Smooth muscle cell (in vitro differentiated cells): ENCODE data around the gene SYPL1. TPM values are rescaled to one million over a fixed set of nuclear protein-coding genes. Genes with fewer than 3 reads are reported as not detected.

Experiments
- DNase-seq: peaks from one replicate; lab custom pipeline; 2025; ENCODE audit not compliant: unreplicated experiment; lab: John Stamatoyannopoulos, UW
- H2AFZ ChIP-seq: fragments of 200-600 bp; sonication (generic); 2 replicates; pipeline ENCODE4 v1.6.0; 2016; ENCODE audit warnings: antibody characterized with exemption, low read depth, mild to moderate bottlenecking
- H3F3A ChIP-seq: fragments of 200-600 bp; sonication (generic); 2 replicates; pipeline ENCODE4 v1.6.0; 2017; ENCODE audit warnings: antibody characterized with exemption, low read depth
- H3K27ac ChIP-seq: fragments of 200-600 bp; sonication (generic); 2 replicates; pipeline ENCODE4 v1.5.1; 2016; ENCODE audit warnings: low read depth, mild to moderate bottlenecking
- H3K27me3 ChIP-seq: fragments of 200-600 bp; sonication (generic); 2 replicates; pipeline ENCODE4 v1.6.1; 2016; ENCODE audit warnings: low read depth, mild to moderate bottlenecking
- H3K36me3 ChIP-seq: fragments of 200-600 bp; sonication (generic); 2 replicates; pipeline ENCODE4 v1.5.1; 2016; ENCODE audit warnings: low read depth
- H3K4me1 ChIP-seq: fragments of 200-600 bp; sonication (generic); 2 replicates; pipeline ENCODE4 v1.5.1; 2016; ENCODE audit warnings: low read depth
- H3K4me2 ChIP-seq: fragments of 200-600 bp; sonication (generic); 2 replicates; pipeline ENCODE4 v1.6.0; 2016; ENCODE audit warnings: mild to moderate bottlenecking
- H3K4me3 ChIP-seq: fragments of 200-600 bp; sonication (generic); 2 replicates; pipeline ENCODE4 v1.5.1; 2016; ENCODE audit warnings: mild to moderate bottlenecking
- H3K79me2 ChIP-seq: fragments of 200-600 bp; sonication (generic); 2 replicates; pipeline ENCODE4 v1.6.0; 2016; ENCODE audit warnings: low read depth, mild to moderate bottlenecking
- H3K9ac ChIP-seq: fragments of 200-600 bp; sonication (generic); 2 replicates; pipeline ENCODE4 v1.6.0; 2016; ENCODE audit warnings: low read depth
- H3K9me3 ChIP-seq: fragments of 200-600 bp; sonication (generic); replicated peaks from 2 replicates; pipeline ENCODE4 v1.5.1; 2016; ENCODE audit warnings: low read depth
- H4K20me1 ChIP-seq: fragments of 200-600 bp; sonication (generic); 2 replicates; pipeline ENCODE4 v1.6.0; 2016; ENCODE audit warnings: low read depth
- CTCF ChIP-seq: fragments of 200-600 bp; sonication (generic); IDR thresholded peaks from 2 replicates; pipeline ENCODE4 v1.5.1; 2017; ENCODE audit warnings: borderline replicate concordance, mild to moderate bottlenecking, antibody characterized with exemption; ENCODE audit not compliant: insufficient read depth, poor library complexity, severe bottlenecking
- WGBS: methylation state at CpG from one replicate; pipeline ENCODE4 v1.1.7; 2016; ENCODE audit warnings: low lambda C conversion rate; 5-methylcytosine and 5-hydroxymethylcytosine counted together
- polyA plus RNA-seq: library from polyadenylated mRNA; unstranded; fragments of >200 nt; fragmentation: Nextera tagmentation; extraction: Ambion mirVana; gene quantifications from 2 replicates; pipeline ENCODE4 v1.2.1, GENCODE V29; 2016
- total RNA-seq: library from RNA; depleted of rRNA; stranded (reverse); fragments of >200 nt; gene quantifications from 2 replicates; pipeline ENCODE4 v1.2.3, GENCODE V29; 2014

The SYPL1 gene
- total and polyA plus RNA-seq, 2 experiments from 2014 or later: 75.2 to 107 TPM

GRCh38 chr7:106069471-106070200 lies 42.5 kb downstream of the SYPL1 start:
- H3K4me1 ChIP-seq: peaks cover 14% of the 10 kb centered on the region
- H2AFZ ChIP-seq: no peak overlapping the region
- H3K27ac ChIP-seq: no peak overlapping the region
- H3K36me3 ChIP-seq: no peaks in the 10 kb centered on the region
- H3K9me3 ChIP-seq: no peaks in the 10 kb centered on the region
- no peaks in the 10 kb centered on the region for H3K27me3 ChIP-seq
- no peak overlapping the region for H3K9ac ChIP-seq
- no peak for DNase-seq
- TF ChIP-seq CTCF: no peak
- no peaks in the 10 kb centered on the region for H3F3A ChIP-seq
- no peak overlapping the region for H3K4me2 ChIP-seq
- H3K4me3 ChIP-seq: no peak overlapping the region
- H4K20me1 ChIP-seq: no peaks in the 10 kb centered on the region
- WGBS: 92% methylated on average over 9 of the region's 9 CpGs
- no peaks in the 10 kb centered on the region for H3K79me2 ChIP-seq

GRCh38 chr7:106068986-106069385 lies 43.1 kb downstream of the SYPL1 start:
- no peaks in the 10 kb centered on the region for H3K27me3 ChIP-seq
- 54% methylated on average over 3 of the region's 3 CpGs for WGBS
- no peaks in the 10 kb centered on the region for H3K9me3 ChIP-seq
- no peak overlapping the region for H3K4me2 ChIP-seq
- no peak overlapping the region for H3K9ac ChIP-seq
- no peak overlapping the region for H3K4me3 ChIP-seq
- H2AFZ ChIP-seq: no peak overlapping the region
- no peak for TF ChIP-seq CTCF
- no peaks in the 10 kb centered on the region for H3K36me3 ChIP-seq
- no peaks in the 10 kb centered on the region for H3K79me2 ChIP-seq
- no peaks in the 10 kb centered on the region for H3F3A ChIP-seq
- H4K20me1 ChIP-seq: no peaks in the 10 kb centered on the region
- H3K27ac ChIP-seq: no peak overlapping the region
- DNase-seq: no peak
- peaks cover 14% of the 10 kb centered on the region for H3K4me1 ChIP-seq

DNA sequence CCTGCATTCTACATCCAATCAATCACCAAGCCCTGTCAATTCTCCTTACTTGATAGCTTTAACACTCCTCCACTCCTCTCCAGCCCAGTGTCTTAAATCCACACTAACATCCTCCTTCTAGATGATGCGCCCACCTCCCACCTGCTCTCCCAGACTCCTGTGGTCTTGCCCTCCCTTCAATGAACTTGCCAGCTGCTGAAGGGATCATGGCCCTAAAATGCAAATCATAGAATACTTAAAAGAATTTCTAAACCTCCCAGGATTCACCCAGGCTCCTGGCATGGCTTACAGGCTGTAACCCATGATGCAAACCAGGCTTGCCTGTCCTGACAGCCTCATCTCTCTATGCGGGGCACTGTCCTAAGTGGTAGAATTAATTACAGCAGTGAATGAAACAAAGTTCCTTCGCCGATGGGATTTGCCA lies 43.6 kb downstream of the SYPL1 start:
- no peaks in the 10 kb centered on the region for H3K27me3 ChIP-seq
- H3K9me3 ChIP-seq: no peaks in the 10 kb centered on the region
- 85% methylated on average over 4 of the region's 4 CpGs for WGBS
- DNase-seq: no peak
- H3K79me2 ChIP-seq: no peaks in the 10 kb centered on the region
- no peak overlapping the region for H2AFZ ChIP-seq
- TF ChIP-seq CTCF: no peak
- H3K9ac ChIP-seq: no peak overlapping the region
- no peaks in the 10 kb centered on the region for H3K36me3 ChIP-seq
- peaks cover 14% of the 10 kb centered on the region for H3K4me1 ChIP-seq
- H3K4me2 ChIP-seq: no peak overlapping the region
- H3F3A ChIP-seq: no peaks in the 10 kb centered on the region
- no peak overlapping the region for H3K4me3 ChIP-seq
- no peak overlapping the region for H3K27ac ChIP-seq
- no peaks in the 10 kb centered on the region for H4K20me1 ChIP-seq

DNA sequence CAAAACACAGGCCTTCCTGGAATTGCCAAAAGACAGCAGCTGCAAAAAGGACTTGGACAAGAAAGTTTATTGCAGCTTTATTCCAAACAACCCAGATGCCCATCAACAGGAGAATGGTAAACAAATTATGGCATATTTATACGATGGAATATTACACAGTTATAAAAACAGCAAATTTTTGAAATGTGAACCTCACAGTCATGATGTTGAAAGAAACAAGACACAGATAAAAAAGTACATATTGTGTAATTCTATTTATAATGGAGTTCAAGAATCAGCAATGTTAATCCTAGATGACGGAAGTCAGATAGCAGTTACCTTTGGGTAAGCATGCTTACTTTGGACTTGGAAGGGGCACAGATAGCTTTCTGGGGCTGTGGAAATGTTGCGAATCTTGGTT lies 44.4 kb downstream of the SYPL1 start:
- H3F3A ChIP-seq: no peaks in the 10 kb centered on the region
- no peaks in the 10 kb centered on the region for H4K20me1 ChIP-seq
- H3K4me1 ChIP-seq: peaks cover 14% of the 10 kb centered on the region
- no peak overlapping the region for H3K9ac ChIP-seq
- no peak overlapping the region for H3K27ac ChIP-seq
- no peak overlapping the region for H3K4me3 ChIP-seq
- no peak overlapping the region for H2AFZ ChIP-seq
- no peaks in the 10 kb centered on the region for H3K36me3 ChIP-seq
- DNase-seq: no peak
- H3K27me3 ChIP-seq: no peaks in the 10 kb centered on the region
- 96% methylated on average over 3 of the region's 3 CpGs for WGBS
- no peaks in the 10 kb centered on the region for H3K9me3 ChIP-seq
- no peak for TF ChIP-seq CTCF
- H3K4me2 ChIP-seq: no peak overlapping the region
- H3K79me2 ChIP-seq: no peaks in the 10 kb centered on the region
